Hepatocyte (in vitro differentiated cells): Measurements from ENCODE around the gene ETV2.

Experiments
- EZH2phosphoT487 ChIP-seq: fragments of 200-600 bp; sonication (generic); IDR thresholded peaks from one replicate; pipeline ENCODE4 v1.6.1; 2018; ENCODE audit warnings: antibody characterized with exemption, mild to moderate bottlenecking, low read depth, moderate library complexity; ENCODE audit not compliant: unreplicated experiment, severe bottlenecking
- TF ChIP-seq, protein P1 (sequence below): fragments of 200-600 bp; sonication (generic); IDR thresholded peaks from 2 replicates; pipeline ENCODE4 v1.5.1; 2016; ENCODE audit warnings: antibody characterized with exemption, mild to moderate bottlenecking; ENCODE audit not compliant: poor library complexity

- TF ChIP-seq, protein P1, sequence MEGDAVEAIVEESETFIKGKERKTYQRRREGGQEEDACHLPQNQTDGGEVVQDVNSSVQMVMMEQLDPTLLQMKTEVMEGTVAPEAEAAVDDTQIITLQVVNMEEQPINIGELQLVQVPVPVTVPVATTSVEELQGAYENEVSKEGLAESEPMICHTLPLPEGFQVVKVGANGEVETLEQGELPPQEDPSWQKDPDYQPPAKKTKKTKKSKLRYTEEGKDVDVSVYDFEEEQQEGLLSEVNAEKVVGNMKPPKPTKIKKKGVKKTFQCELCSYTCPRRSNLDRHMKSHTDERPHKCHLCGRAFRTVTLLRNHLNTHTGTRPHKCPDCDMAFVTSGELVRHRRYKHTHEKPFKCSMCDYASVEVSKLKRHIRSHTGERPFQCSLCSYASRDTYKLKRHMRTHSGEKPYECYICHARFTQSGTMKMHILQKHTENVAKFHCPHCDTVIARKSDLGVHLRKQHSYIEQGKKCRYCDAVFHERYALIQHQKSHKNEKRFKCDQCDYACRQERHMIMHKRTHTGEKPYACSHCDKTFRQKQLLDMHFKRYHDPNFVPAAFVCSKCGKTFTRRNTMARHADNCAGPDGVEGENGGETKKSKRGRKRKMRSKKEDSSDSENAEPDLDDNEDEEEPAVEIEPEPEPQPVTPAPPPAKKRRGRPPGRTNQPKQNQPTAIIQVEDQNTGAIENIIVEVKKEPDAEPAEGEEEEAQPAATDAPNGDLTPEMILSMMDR = no peak
- TF ChIP-seq EZH2phosphoT487 = no peak
Observed at GRCh38 chr19:35673121-35673804, 31.7 kb downstream of the ETV2 start.
